ENCODE data around the gene MED25. TPM values are rescaled to one million over a fixed set of nuclear protein-coding genes. Genes with fewer than 3 reads are reported as not detected.

Gene MED25
- total RNA-seq, 1 donor from 2014 or later = 72.2 TPM

DNA sequence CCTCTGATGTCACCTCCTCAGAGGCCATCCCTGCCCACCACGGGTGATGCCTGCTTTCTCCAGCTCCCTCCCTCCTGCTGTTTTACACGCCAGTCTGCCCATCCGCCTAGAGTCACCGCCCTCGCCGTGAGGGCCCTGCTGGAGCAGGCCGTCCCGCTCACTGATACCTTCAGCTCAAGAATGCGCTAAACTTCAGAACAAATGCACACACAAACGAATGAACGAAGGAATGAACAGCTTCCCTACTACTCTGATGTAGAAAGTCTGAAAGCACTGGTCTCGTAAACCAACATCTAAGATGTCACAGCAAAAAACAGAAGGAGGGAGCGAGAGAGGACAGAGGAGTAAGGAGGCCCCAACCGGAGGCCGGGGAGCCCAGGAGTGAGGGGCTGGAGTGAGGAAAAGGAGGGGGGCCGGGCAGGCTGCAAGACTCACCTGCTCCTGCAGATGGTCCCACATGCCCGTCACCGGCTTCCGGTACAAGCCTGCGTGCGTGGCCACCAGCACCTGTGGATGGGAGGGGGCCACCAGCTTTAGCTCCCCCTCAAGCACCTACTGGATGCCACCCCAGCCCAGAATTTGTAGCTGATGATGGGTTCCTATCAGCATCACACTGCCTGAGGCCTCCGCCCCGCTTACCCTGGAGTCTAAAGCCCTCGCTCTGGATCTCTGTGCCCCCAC lies 45.3 kb downstream of the MED25 start:
- H3K27ac Mint-ChIP-seq (ENCODE audit: unreplicated experiment) = peak overlapping the region; percentile 87
- H3K36me3 ChIP-seq (ENCODE audit: insufficient read depth, low read length) = peaks cover 16% of the 10 kb centered on the region
- no peak overlapping the region for H3K4me2 ChIP-seq (ENCODE audit: low read length)
- H3K4me1 ChIP-seq (ENCODE audit: insufficient read depth, low read length) = peaks cover 46% of the 10 kb centered on the region
- peaks cover 15% of the 10 kb centered on the region for H3K36me3 Mint-ChIP-seq (ENCODE audit: low read depth, unreplicated experiment)
- H3K9ac ChIP-seq (ENCODE audit: low read length) = no peak overlapping the region
- DNase-seq (ENCODE audit: low read depth) = no peak
- no peak overlapping the region for H2AFZ ChIP-seq (ENCODE audit: low read depth, low read length)
- no peaks in the 10 kb centered on the region for H3K9me3 ChIP-seq (ENCODE audit: insufficient read depth, low read depth, low read length)
- H3K4me3 ChIP-seq (ENCODE audit: insufficient read depth, low read depth, low read length) = no peak overlapping the region
- no peaks in the 10 kb centered on the region for H3K27me3 Mint-ChIP-seq (ENCODE audit: low read depth, unreplicated experiment)
- H3K79me2 ChIP-seq (ENCODE audit: insufficient read depth, low read length) = peaks cover 50% of the 10 kb centered on the region
- peaks cover 46% of the 10 kb centered on the region for H4K20me1 ChIP-seq (ENCODE audit: insufficient read depth, low read length)
- no peaks in the 10 kb centered on the region for H3K27me3 ChIP-seq (ENCODE audit: insufficient read depth, low read length)
- FAIRE-seq = no peak
- H3K4me1 Mint-ChIP-seq (ENCODE audit: low read depth, unreplicated experiment) = peaks cover 15% of the 10 kb centered on the region
- H3K9me3 Mint-ChIP-seq (ENCODE audit: unreplicated experiment) = no peaks in the 10 kb centered on the region
- no peak overlapping the region for H3K4me3 Mint-ChIP-seq (ENCODE audit: unreplicated experiment)
- no peak overlapping the region for H3K27ac ChIP-seq (ENCODE audit: low read depth, low read length)
- TF ChIP-seq, protein P1, sequence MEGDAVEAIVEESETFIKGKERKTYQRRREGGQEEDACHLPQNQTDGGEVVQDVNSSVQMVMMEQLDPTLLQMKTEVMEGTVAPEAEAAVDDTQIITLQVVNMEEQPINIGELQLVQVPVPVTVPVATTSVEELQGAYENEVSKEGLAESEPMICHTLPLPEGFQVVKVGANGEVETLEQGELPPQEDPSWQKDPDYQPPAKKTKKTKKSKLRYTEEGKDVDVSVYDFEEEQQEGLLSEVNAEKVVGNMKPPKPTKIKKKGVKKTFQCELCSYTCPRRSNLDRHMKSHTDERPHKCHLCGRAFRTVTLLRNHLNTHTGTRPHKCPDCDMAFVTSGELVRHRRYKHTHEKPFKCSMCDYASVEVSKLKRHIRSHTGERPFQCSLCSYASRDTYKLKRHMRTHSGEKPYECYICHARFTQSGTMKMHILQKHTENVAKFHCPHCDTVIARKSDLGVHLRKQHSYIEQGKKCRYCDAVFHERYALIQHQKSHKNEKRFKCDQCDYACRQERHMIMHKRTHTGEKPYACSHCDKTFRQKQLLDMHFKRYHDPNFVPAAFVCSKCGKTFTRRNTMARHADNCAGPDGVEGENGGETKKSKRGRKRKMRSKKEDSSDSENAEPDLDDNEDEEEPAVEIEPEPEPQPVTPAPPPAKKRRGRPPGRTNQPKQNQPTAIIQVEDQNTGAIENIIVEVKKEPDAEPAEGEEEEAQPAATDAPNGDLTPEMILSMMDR (IDR thresholded peaks at IDR 0.05; ENCODE audit: insufficient read depth, low read depth, low read length) = no peak
- no peak for TF ChIP-seq EZH2 (IDR thresholded peaks at IDR 0.05; ENCODE audit: insufficient read depth, low read length)

DNA sequence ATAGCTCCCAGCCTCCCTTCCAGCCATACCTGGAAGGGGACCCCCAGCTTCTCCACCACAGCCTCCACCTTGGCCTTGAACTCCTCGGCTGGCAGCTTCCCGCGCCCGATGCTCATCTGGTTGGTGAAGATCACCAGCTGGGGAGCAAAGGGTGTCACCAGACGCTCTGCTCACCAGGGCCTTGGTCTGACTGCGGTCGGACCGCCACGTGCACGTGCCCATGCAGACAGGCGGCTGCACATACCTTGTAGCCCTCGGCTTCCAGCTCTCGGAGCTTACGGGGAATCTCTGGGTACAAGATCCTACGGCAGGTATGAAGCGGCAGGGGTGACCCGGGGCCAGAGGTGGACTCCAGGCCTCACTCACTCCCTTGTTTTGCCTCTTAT lies 45.8 kb downstream of the MED25 start:
- no peak overlapping the region for H3K4me3 Mint-ChIP-seq (ENCODE audit: unreplicated experiment)
- FAIRE-seq (no peak), DNase-seq (ENCODE audit: low read depth) (no peak)
- Histone ChIP-seq H3K4me1 (ENCODE audit: insufficient read depth, low read length) (peaks cover 44% of the 10 kb centered on the region), H3K4me2 (ENCODE audit: low read length) (no peak overlapping the region), H3K36me3 (ENCODE audit: insufficient read depth, low read length) (peaks cover 16% of the 10 kb centered on the region), H3K9me3 (ENCODE audit: insufficient read depth, low read depth, low read length) (no peaks in the 10 kb centered on the region), H3K27me3 (ENCODE audit: insufficient read depth, low read length) (no peaks in the 10 kb centered on the region), H4K20me1 (ENCODE audit: insufficient read depth, low read length) (peaks cover 41% of the 10 kb centered on the region), H3K27ac (ENCODE audit: low read depth, low read length) (no peak overlapping the region), H3K4me3 (ENCODE audit: insufficient read depth, low read depth, low read length) (no peak overlapping the region), H3K9ac (ENCODE audit: low read length) (no peak overlapping the region), H2AFZ (ENCODE audit: low read depth, low read length) (no peak overlapping the region), H3K79me2 (ENCODE audit: insufficient read depth, low read length) (peaks cover 50% of the 10 kb centered on the region)
- H3K27ac Mint-ChIP-seq (ENCODE audit: unreplicated experiment) = no peak overlapping the region
- H3K27me3 Mint-ChIP-seq (ENCODE audit: low read depth, unreplicated experiment) = no peaks in the 10 kb centered on the region
- no peaks in the 10 kb centered on the region for H3K9me3 Mint-ChIP-seq (ENCODE audit: unreplicated experiment)
- TF ChIP-seq, protein P1 (IDR thresholded peaks at IDR 0.05; ENCODE audit: insufficient read depth, low read depth, low read length) = no peak
- no peak for TF ChIP-seq EZH2 (IDR thresholded peaks at IDR 0.05; ENCODE audit: insufficient read depth, low read length)
- peaks cover 12% of the 10 kb centered on the region for H3K4me1 Mint-ChIP-seq (ENCODE audit: low read depth, unreplicated experiment)
- peaks cover 15% of the 10 kb centered on the region for H3K36me3 Mint-ChIP-seq (ENCODE audit: low read depth, unreplicated experiment)

GRCh38 chr19:49864890-49865289 lies 46.8 kb downstream of the MED25 start:
- peaks cover 16% of the 10 kb centered on the region for H3K36me3 ChIP-seq (ENCODE audit: insufficient read depth, low read length)
- no peaks in the 10 kb centered on the region for H3K9me3 ChIP-seq (ENCODE audit: insufficient read depth, low read depth, low read length)
- Mint-ChIP-seq H3K36me3 (ENCODE audit: low read depth, unreplicated experiment) (peaks cover 15% of the 10 kb centered on the region), H3K27ac (ENCODE audit: unreplicated experiment) (no peak overlapping the region), H3K4me1 (ENCODE audit: low read depth, unreplicated experiment) (peaks cover 7% of the 10 kb centered on the region), H3K4me3 (ENCODE audit: unreplicated experiment) (no peak overlapping the region), H3K27me3 (ENCODE audit: low read depth, unreplicated experiment) (no peaks in the 10 kb centered on the region), H3K9me3 (ENCODE audit: unreplicated experiment) (no peaks in the 10 kb centered on the region)
- H3K4me2 ChIP-seq (ENCODE audit: low read length) = peak overlapping the region; percentile 88
- FAIRE-seq = no peak
- H3K27me3 ChIP-seq (ENCODE audit: insufficient read depth, low read length) = no peaks in the 10 kb centered on the region
- TF ChIP-seq, protein P1 (IDR thresholded peaks at IDR 0.05; ENCODE audit: insufficient read depth, low read depth, low read length) = no peak
- no peak for TF ChIP-seq EZH2 (IDR thresholded peaks at IDR 0.05; ENCODE audit: insufficient read depth, low read length)
- peaks cover 33% of the 10 kb centered on the region for H4K20me1 ChIP-seq (ENCODE audit: insufficient read depth, low read length)
- no peak overlapping the region for H3K4me3 ChIP-seq (ENCODE audit: insufficient read depth, low read depth, low read length)
- H3K79me2 ChIP-seq (ENCODE audit: insufficient read depth, low read length) = peaks cover 50% of the 10 kb centered on the region
- peaks cover 37% of the 10 kb centered on the region for H3K4me1 ChIP-seq (ENCODE audit: insufficient read depth, low read length)
- no peak overlapping the region for H3K27ac ChIP-seq (ENCODE audit: low read depth, low read length)
- no peak overlapping the region for H2AFZ ChIP-seq (ENCODE audit: low read depth, low read length)
- H3K9ac ChIP-seq (ENCODE audit: low read length) = no peak overlapping the region
- no peak for DNase-seq (ENCODE audit: low read depth)
